NCI-H774 (cell line): ENCODE results near the gene KMO.

Experiments used
- DNase-seq: peaks from one replicate; lab custom pipeline; 2025; lab: John Stamatoyannopoulos, UW

Gene KMO

DNA sequence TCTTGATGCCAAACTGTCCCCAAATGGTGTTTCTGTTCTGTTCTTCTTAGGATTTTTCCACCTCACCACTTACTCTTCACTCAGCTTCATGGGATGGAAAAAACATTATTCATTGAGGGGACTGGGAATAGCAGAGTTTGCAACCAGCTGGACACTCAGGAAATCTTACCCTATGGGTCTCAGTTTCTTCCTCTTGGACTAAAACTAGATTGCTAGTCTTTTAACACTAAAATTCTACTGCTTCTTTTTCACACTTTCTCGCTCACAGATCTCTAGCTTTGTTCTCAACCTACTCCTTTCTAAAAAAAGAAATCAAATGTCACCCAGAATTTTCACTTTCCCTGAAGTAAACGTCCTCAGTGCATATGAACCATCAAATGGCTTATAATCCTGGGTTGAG, 4.8 kb downstream of the KMO start:
- DNase-seq: no peak

GRCh38 chr1:241542199-241542907, 10.2 kb downstream of the KMO start:
- DNase-seq: no peak

DNA sequence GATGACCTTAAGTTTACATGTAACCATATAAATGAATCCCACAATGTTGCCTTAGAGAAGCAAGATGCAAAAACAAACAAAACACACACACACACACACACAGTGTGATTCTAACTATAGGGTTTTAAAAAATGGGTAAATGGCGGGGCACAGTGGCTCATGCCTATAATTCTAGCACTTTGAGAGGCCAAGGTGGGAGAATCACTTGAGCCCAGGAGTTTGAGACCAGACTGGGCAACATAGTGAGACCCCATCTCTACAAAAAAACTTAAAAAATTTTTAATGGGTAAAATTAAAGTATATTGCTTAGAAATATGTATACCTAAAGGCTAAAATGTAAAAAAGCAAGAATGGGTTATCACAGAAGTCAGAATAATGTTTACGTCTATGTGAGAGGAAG, 15.8 kb downstream of the KMO start:
- DNase-seq: no peak

- no peak for DNase-seq
Measured at GRCh38 chr1:241550318-241550717, 18.1 kb downstream of the KMO start.

GRCh38 chr1:241551759-241552638, 19.8 kb downstream of the KMO start:
- DNase-seq: no peak

DNA sequence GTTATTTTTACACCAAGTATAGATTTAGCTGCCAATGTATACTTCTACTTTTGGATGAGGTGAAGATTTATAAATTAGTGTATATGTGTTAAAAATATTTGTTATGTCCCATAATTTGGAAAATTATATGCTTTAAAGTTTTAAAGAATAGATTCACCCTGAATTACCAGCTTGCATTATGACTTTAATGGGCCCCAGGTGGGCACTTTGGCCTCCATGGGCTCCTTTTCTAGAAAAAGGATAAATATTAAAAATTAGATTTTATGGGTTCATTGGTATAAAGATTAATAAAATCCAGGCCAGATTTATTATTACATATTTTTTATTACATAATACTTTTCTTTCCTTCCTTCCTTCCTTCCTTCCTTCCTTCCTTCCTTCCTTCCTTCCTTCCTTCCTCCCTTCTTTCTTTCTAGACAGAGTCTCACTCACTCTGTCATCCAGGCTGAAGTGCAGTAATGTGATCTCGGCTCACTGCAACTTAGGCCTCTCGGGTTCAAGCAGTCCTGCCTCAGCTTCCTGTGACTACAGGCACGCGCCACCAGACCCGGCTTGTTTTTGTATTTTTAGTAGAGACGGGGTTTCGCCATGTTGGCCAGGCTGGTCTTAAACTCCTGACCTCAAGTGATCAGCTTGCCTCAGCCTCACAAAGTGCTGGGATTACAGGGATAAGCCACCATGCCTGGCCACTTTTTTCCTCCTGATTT, 21.9 kb downstream of the KMO start:
- no peak for DNase-seq

GRCh38 chr1:241555526-241555925, 23.3 kb downstream of the KMO start:
- DNase-seq: no peak

DNA sequence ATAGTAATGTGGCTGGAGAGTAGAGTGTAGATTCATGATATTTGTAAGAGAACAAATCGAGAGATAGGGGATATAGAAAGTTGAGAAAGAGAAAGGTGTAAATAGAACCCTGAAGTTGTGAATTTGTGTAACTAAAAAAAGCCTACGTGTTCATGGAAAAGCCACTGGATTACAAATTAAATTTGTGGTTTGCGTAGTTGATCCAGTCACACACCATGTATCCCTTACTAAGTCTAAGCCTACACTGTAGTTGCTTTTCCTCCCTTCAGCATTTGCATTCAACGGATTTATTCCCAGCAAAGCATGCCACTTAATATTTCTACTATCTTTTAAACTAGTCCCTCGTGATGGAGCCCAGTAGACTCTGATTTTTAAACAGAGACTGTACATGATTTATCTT, 24.9 kb downstream of the KMO start:
- no peak for DNase-seq

GRCh38 chr1:241557551-241558193, 25.5 kb downstream of the KMO start:
- DNase-seq: no peak

- DNase-seq: no peak
Measured at GRCh38 chr1:241560146-241560848, 28.1 kb downstream of the KMO start.

DNA sequence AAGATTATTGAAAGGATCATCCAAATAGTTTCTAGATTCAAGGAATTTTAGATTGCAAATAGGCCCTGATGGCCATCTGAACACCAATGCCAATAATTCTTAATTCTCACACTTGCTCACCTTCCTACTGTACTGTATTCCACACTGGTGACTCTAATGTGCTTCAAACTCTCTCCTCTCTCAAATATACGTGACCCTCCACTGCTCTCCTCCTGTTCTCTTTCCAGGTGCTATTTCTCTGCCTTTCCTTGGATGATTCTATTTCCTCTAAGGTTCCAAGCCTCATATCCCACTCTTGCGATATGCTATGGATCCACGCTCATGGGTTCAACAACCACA, 28.6 kb downstream of the KMO start:
- no peak for DNase-seq

DNA sequence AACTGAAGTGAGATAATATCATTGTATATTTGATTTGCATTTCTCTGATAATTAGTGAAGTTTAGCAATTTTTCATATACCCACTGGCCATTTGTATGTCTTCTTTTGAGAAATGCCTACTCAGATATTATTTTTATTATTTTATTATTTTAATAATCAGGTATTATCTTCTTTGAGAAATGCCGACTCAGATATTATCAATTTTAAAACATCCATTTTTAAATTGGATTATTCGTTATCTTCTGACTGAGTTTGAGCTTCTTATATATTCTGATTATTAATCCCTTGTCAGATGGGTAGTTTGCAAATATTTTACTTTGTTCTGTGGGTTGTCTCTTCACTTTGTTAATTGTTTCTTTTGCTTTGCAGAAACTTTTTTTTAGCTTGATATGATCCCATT, 37.7 kb downstream of the KMO start:
- DNase-seq: no peak

DNA sequence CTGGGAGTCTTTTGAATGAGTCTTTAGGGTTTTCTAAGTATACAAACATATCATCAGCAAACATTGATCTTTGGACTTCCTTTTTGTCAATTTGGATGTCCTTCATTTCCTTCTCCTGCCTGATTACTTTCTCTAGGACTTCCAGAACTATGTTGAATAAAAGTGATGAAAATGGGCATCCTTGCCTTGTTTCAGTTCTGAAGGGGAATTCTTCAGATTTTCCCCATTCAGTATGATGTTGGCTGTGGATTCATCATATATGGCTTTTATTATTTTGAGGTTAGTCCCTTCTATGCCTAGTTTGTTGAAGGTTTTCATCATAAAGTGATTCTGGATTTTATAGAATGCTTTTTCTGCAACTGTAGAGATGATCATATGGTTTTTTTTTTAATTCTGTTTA, 42.0 kb downstream of the KMO start:
- no peak for DNase-seq

DNA sequence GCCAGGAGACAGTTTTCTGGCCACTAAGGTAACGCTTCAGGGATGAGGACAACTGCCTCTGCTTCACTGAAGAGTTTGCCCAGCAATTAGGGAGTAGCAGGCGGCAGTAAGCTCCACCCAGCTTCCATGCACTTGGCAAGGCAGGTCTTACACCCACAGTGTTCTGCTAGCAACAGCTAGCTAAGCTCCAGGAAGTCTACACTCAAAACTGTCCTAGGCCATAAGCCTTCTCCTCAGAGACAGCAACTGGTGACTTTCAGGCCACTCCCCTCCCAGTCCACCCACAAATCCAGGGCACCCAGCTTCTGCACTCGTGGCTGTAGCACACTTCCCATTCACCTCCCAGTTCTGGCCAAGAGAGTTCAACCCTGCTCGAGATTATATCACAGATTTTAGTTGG, 47.3 kb downstream of the KMO start:
- DNase-seq: peak; percentile 17

DNA sequence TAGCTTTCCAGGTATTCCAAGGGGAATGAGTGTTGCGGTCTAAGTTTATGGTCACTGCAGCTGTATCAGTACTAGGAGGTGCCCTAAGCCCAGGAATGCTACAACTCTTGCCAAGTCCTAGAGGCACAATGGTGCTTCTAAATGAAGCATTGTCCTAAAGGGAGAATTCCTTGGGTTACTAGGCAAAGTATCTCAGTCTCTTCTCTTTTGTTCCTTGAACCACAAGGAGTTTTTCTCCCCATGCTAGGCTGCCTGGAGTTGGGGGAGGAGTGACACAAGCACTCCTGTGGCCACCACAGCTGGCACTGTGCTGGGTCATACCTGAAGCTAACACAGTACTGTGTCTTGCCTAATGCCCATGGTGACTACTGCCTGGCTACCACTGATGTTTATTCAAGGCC, 50.7 kb downstream of the KMO start:
- no peak for DNase-seq

DNA sequence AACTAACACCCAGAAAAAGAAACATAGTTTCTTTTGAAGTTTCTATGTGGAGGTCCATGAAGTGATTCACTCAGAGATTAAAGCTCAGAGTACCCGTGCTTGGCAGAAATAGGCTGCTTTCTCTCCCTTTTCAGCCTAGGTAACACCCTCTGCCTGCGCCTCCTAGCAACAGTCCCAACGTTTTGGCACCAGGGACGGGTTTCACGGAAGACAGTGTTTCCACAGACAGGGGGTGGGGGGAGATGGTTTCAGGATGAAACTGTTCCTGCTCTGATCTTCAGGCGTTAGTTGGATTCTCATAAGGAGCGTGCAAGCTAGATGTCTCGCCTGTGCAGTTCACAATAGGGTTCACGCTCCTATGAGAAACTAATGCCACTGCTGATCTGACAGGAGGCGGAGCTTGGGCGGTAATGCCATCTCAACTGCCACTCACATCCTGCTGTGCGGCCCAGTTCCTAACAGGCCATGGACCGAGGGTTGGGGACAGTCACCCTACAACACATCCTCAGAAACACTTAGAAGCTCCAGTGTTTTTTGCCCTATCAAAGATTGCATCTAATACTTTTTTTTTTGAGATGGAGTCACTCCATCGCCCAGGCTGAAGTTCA, 54.8 kb downstream of the KMO start:
- DNase-seq: no peak

- no peak for DNase-seq
Measured at GRCh38 chr1:241589521-241589920, 57.3 kb downstream of the KMO start.

DNA sequence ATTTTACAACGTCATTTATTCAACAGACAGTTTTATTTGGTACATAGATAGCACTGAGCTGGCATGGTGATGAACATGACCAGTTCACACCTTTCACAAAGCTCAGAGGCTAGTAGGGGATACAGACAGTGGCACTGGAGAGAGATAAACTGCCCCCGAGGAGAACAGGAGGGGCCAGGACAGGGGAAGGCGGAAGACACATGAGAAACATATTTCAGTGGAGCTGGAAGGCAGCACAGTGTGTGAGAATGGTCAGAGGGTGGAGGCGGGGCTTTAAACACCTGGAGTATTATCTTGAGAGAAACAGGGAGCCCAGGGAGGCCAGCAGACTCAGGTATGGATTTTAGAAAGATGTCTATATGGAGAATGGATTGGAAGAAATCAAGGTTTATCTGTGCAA, 58.5 kb downstream of the KMO start:
- no peak for DNase-seq

DNA sequence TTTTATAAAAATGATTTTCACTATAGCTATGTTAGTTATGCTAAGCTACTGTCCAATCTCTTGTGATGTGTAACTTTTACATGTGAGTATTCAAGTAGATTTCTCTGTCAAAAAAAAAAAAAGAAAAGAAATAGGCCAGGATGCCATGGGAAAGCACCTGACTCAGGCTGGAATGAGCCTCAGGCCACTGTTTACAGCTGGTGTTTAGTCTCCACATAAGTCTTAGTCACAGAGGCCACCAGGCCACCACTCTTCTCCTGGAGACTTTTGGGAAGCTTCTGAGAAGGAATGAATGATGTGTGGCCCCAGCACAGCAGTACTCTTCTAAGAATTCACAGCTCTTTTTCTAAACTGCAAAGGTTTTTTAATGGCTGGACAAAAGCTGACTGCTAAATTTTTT, 59.1 kb downstream of the KMO start:
- no peak for DNase-seq

DNA sequence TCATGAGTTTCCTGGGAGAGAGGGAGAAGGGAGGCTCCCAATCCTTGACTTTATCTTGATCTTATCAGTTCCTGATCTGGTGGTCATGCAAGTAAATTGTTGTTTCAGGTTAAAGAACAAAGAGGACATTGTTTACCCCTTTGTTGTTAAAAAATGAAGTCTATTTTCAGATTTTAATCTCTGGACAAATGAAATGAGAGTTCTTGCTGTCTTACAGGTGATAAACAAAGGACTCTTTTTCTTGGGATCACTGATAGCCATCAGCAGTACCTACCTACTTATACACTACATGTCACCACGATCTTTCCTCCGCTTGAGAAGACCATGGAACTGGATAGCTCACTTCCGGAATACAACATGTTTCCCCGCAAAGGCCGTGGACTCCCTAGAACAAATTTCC, 59.6 kb downstream of the KMO start:
- DNase-seq: no peak

- no peak for DNase-seq
Measured at GRCh38 chr1:241592273-241592958, 60.2 kb downstream of the KMO start.
